GDM1 (cell line): ENCODE data around the gene TAOK3.
"Not testable (repeated sequence)": the region's sequence is repeated elsewhere in the genome, so short reads cannot be mapped to it uniquely, and the experiment has no call there.

Source experiments
- DNase-seq: peaks from one replicate; lab custom pipeline; 2025; lab: John Stamatoyannopoulos, UW

The TAOK3 gene

GRCh38 chr12:118372541-118373495 lies at the start of gene TAOK3:
TSS of gene TAOK3 (minus strand) at chr12:118372907. CDS start at chr12:118255567, 117,340 bp downstream.
- DNase-seq = peak; percentile 94

DNA sequence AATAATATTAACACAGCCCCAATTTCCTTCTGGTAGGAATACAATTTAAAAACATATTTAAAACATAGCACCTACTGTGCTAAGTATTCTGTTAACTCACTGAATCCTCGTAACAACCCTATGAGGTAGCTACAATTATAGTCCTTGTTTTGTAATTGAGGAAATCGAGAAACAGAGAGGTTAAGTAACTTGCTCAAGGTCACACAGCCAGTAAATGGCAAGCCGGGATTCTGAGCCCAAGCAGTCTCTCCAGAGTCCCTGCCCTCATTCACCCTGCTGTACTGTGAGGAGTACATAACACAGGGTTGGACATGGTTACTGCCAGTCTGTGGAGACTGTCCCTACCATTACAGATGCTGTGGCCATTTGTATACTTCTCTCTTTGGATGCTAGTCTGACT lies 48.0 kb upstream of the TAOK3 start:
- DNase-seq = no peak

- no peak for DNase-seq
Observed at GRCh38 chr12:118418385-118419057, 45.8 kb upstream of the TAOK3 start.

- no peak for DNase-seq
Observed at GRCh38 chr12:118417942-118418341, 45.2 kb upstream of the TAOK3 start.

- no peak for DNase-seq
Observed at GRCh38 chr12:118409834-118410233, 37.1 kb upstream of the TAOK3 start.

GRCh38 chr12:118408241-118408640 lies 35.5 kb upstream of the TAOK3 start:
- not testable (repeated sequence) for DNase-seq

GRCh38 chr12:118404876-118405521 lies 32.3 kb upstream of the TAOK3 start:
- DNase-seq = no peak

- DNase-seq = no peak
Observed at GRCh38 chr12:118402251-118402650, 29.5 kb upstream of the TAOK3 start.

GRCh38 chr12:118398940-118399339 lies 26.2 kb upstream of the TAOK3 start:
- DNase-seq = no peak

- DNase-seq = no peak
Observed at GRCh38 chr12:118398524-118398923, 25.8 kb upstream of the TAOK3 start.

- DNase-seq = no peak
Observed at GRCh38 chr12:118397708-118398440, 25.2 kb upstream of the TAOK3 start.

DNA sequence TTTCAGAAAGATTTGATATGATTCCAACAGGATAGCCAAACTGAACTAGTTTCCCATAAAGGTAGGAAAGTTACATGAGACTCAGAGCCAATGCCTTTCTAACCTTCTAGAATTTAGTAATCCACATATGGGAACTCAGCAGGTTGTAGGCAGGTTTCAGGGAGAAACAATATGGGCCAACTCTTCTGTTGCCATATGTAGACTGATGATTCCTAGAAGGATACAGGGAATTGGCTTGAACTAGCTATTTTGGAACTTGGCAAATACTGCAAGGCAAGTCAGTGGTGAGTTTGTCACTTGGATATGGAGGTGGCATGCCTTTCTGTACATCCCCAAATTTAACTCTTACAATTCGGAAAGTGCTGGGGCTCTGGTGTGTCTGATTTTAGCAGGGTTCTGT lies 19.1 kb upstream of the TAOK3 start:
- DNase-seq = no peak

DNA sequence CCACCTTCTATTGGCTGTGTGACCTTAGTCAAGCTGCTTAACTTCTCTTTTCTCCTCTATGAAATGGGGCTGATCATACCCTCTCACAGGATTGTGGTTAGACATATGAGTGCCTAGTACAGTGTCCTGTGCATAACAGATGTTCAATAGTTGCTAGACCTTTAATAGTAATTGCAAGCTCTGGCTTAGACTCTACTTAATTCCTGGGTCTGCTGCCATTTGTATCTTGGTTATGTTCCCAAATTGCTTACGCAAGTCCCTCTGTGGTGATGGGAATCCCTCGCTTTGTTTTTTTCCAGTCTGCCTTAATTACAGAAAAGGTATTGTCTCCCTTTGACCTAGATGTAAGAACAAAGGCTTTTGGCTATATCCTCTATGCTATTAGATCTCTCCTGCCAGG lies 18.7 kb upstream of the TAOK3 start:
- no peak for DNase-seq

DNA sequence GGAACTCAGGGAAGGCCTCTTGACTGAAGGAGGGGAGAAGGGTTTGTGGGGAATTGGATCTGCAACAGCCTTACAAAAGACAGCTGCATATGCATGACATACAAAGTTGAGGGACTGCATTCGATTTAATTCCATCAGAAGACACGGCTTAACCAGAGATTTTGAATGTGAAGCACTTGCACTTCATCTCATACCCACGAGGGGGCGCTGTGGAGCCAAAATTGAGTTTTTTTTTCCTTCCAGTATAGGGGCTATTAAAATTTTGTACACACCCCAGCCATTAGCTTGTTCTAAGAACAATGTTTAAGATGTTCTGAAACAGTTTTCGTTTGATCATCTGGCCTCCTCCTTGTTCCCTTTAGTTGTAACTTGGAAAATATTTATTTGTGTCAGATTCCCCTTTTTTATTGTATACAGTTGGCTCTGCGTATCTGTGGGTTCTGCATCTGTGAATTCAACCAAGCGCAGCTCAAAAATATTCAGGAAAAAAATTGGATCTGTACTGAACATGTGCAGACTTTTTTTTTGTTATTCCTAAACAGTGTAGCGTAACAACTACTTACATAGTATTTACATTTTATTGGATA lies 5.3 kb upstream of the TAOK3 start:
- peak; percentile 33 for DNase-seq

- DNase-seq = no peak
Observed at GRCh38 chr12:118377021-118377883, 4.5 kb upstream of the TAOK3 start.

- DNase-seq = peak; percentile 72
Observed at GRCh38 chr12:118376089-118377020, 3.6 kb upstream of the TAOK3 start, which contains the start of gene SUDS3. TSS of gene SUDS3 (plus strand) at chr12:118376555. CDS start at chr12:118376692, 137 bp downstream.

GRCh38 chr12:118375348-118375747 lies 2.6 kb upstream of the TAOK3 start:
- no peak for DNase-seq

DNA sequence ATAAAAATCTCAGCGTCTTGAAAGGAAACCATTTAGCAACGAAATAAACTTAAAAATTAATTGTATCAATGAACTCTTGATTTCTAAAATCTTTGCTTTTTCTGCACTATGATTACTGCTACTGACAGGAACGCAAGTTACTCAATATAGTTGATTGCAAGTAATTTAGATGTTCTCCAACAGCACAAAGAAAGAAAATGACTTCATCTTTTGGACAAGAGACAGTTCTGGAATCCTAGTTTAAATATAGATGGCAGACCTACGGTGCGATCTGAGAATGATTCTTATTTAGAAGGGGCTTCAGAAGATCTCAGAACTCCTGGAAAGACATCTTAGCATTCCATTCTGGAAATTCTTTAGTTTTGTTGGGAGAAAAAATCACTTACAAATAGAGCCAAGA lies 2.2 kb upstream of the TAOK3 start:
- no peak for DNase-seq

- DNase-seq = no peak
Observed at GRCh38 chr12:118374126-118374725, 1.5 kb upstream of the TAOK3 start.
